Panc1 (cell line): ENCODE results near the gene ABAT.

Source experiments
- POLR2AphosphoS5 ChIP-seq: IDR thresholded peaks from 2 replicates; pipeline ENCODE4 v1.6.1; 2012; ENCODE audit warnings: mild to moderate bottlenecking, low read depth, low read length, moderate library complexity
- TF ChIP-seq, protein P1 (sequence below): fragments of 450-650 bp; IDR thresholded peaks from 2 replicates; pipeline ENCODE4 v1.5.1; 2017; ENCODE audit warnings: mild to moderate bottlenecking
- TF ChIP-seq, protein P2 (sequence below), 2 experiments: IDR thresholded peaks; 2 replicates each; pipeline ENCODE4 v1.6.1; 2011 to 2012; ENCODE audit warnings: low read depth in 2 of 2, control low read depth in 1 of 2, low read length in 1 of 2, mild to moderate bottlenecking in 1 of 2, moderate library complexity in 1 of 2; ENCODE audit not compliant: insufficient read depth in 1 of 2

DNA sequence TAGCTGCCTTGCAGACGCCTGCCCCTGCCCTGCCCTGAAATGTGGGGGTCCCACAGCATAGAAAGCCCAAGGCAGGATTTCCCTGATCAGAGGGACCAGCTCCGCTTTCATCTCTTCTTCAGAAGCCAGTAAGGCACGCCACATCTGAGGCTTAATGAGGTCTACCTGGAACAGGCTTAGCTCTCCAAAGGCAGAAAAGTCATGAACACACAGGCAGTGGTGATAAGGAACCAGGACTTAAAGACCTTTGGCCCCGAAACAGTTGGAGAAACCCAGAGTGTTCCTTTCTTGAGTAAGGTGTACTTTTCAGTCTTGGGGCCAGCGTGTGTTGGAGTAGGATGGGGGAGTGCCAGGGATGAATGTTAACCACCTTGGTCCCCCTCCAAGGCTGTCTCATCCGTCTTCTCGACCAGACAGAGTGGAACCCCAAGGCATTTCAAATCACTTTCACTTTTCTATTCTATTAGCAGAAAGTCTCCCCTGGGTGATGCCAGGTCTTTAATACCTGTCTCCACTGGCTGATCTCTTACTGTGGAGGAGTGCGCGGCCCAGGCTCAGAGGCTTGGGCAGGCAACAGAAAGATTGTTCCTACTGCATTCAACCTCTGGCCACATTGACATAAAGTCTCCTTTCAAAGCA lies 79.1 kb downstream of the ABAT start:
- TF ChIP-seq, protein P1, sequence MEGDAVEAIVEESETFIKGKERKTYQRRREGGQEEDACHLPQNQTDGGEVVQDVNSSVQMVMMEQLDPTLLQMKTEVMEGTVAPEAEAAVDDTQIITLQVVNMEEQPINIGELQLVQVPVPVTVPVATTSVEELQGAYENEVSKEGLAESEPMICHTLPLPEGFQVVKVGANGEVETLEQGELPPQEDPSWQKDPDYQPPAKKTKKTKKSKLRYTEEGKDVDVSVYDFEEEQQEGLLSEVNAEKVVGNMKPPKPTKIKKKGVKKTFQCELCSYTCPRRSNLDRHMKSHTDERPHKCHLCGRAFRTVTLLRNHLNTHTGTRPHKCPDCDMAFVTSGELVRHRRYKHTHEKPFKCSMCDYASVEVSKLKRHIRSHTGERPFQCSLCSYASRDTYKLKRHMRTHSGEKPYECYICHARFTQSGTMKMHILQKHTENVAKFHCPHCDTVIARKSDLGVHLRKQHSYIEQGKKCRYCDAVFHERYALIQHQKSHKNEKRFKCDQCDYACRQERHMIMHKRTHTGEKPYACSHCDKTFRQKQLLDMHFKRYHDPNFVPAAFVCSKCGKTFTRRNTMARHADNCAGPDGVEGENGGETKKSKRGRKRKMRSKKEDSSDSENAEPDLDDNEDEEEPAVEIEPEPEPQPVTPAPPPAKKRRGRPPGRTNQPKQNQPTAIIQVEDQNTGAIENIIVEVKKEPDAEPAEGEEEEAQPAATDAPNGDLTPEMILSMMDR: no peak
- TF ChIP-seq POLR2AphosphoS5: no peak
- TF ChIP-seq, protein P2, sequence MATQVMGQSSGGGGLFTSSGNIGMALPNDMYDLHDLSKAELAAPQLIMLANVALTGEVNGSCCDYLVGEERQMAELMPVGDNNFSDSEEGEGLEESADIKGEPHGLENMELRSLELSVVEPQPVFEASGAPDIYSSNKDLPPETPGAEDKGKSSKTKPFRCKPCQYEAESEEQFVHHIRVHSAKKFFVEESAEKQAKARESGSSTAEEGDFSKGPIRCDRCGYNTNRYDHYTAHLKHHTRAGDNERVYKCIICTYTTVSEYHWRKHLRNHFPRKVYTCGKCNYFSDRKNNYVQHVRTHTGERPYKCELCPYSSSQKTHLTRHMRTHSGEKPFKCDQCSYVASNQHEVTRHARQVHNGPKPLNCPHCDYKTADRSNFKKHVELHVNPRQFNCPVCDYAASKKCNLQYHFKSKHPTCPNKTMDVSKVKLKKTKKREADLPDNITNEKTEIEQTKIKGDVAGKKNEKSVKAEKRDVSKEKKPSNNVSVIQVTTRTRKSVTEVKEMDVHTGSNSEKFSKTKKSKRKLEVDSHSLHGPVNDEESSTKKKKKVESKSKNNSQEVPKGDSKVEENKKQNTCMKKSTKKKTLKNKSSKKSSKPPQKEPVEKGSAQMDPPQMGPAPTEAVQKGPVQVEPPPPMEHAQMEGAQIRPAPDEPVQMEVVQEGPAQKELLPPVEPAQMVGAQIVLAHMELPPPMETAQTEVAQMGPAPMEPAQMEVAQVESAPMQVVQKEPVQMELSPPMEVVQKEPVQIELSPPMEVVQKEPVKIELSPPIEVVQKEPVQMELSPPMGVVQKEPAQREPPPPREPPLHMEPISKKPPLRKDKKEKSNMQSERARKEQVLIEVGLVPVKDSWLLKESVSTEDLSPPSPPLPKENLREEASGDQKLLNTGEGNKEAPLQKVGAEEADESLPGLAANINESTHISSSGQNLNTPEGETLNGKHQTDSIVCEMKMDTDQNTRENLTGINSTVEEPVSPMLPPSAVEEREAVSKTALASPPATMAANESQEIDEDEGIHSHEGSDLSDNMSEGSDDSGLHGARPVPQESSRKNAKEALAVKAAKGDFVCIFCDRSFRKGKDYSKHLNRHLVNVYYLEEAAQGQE (IDR thresholded peaks at IDR 0.05; ENCODE audit: insufficient read depth in 1 of 2, low read depth in 2 of 2, low read length in 1 of 2): no peak
